GM12878 (cell line): ENCODE measurements around the gene EHD2. TPM values are rescaled to one million over a fixed set of nuclear protein-coding genes. Genes with fewer than 3 reads are reported as not detected.

Experiments used
- ATAC-seq: fragments of 200-7000 bp; cut with Tn5 transposase; 3 replicates; pipeline ENCODE4 v1.9.1; 2020; ENCODE audit warnings: mild to moderate bottlenecking, moderate library complexity
- BruUV-seq: library from RNA; stranded (reverse); fragments of 400-500 nt; replicated peaks from 2 replicates; lab custom pipeline; 2021; lab: Mats Ljungman, UMichigan
- CTCF ChIA-PET: fragments of 300-600 bp; sonication (Branson Sonifier 250); formaldehyde crosslinking; extraction: SDS; loops from one replicate; lab custom pipeline; 2021; ENCODE audit warnings: inconsistent platforms; lab: Yijun Ruan, JAX
- POLR2A ChIA-PET: fragments of 350-600 bp; formaldehyde crosslinking; extraction: SDS; loops from one replicate; lab custom pipeline; 2021; ENCODE audit warnings: inconsistent platforms; lab: Charles Lee
- RAD21 ChIA-PET: fragments of 300-600 bp; sonication (Branson Sonifier 250); formaldehyde crosslinking; loops from one replicate; lab custom pipeline; 2023; ENCODE audit warnings: antibody characterized with exemption; ENCODE audit not compliant: unreplicated experiment; lab: Charles Lee
- SMC1A ChIA-PET: fragments of 300-600 bp; sonication (Branson Sonifier 250); formaldehyde crosslinking; loops from one replicate; lab custom pipeline; 2023; ENCODE audit not compliant: unreplicated experiment, uncharacterized antibody; lab: Charles Lee
- DNase-seq: peaks from one replicate; pipeline ENCODE4 v3.0.0-alpha.2; 2011; ENCODE audit warnings: low read depth, low spot score
- FAIRE-seq: peaks from 3 replicates; lab custom pipeline; 2011; peaks lifted over from hg19 to GRCh38; lab: Jason Lieb, UNC
- H2AFZ ChIP-seq: 2 replicates; pipeline ENCODE4 v1.6.0; 2011; ENCODE audit warnings: low read depth, low read length, control low read depth; ENCODE audit not compliant: control insufficient read depth
- H3K27ac ChIP-seq: 2 replicates; pipeline ENCODE4 v1.5.1; 2011; ENCODE audit warnings: control low read depth; ENCODE audit not compliant: control insufficient read depth, insufficient read depth
- H3K27me3 ChIP-seq, 2 experiments: replicated peaks in 1 of 2; 2 replicates each; pipeline versions ENCODE4 v1.6.0 to v1.6.1; 2011; ENCODE audit warnings: low read length in 1 of 2; ENCODE audit not compliant: control insufficient read depth in 2 of 2, insufficient read depth in 2 of 2
- H3K36me3 ChIP-seq, 2 experiments: 2 replicates each; pipeline ENCODE4 v1.5.1; 2011; ENCODE audit warnings: low read length in 1 of 2; ENCODE audit not compliant: control insufficient read depth in 2 of 2, insufficient read depth in 2 of 2
- H3K4me1 ChIP-seq: 2 replicates; pipeline ENCODE4 v1.6.1; 2011; ENCODE audit warnings: mild to moderate bottlenecking, low read length, moderate library complexity, mixed read lengths; ENCODE audit not compliant: control insufficient read depth, insufficient read depth
- H3K4me2 ChIP-seq: 2 replicates; pipeline ENCODE4 v1.6.0; 2011; ENCODE audit warnings: control low read depth; ENCODE audit not compliant: control insufficient read depth, insufficient read depth
- H3K4me3 ChIP-seq: fragments of 200-600 bp; sonication (generic); 2 replicates; pipeline ENCODE4 v1.5.1; 2016
- H3K79me2 ChIP-seq: 2 replicates; pipeline ENCODE4 v1.6.0; 2011; ENCODE audit warnings: low read length; ENCODE audit not compliant: control insufficient read depth, insufficient read depth
- H3K9ac ChIP-seq: 2 replicates; pipeline ENCODE4 v1.8.0; 2011; ENCODE audit warnings: low read length, control low read depth, mixed read lengths; ENCODE audit not compliant: control insufficient read depth, insufficient read depth
- H3K9me3 ChIP-seq: replicated peaks from 3 replicates; pipeline ENCODE4 v1.5.1; 2011; ENCODE audit warnings: mild to moderate bottlenecking, low read length; ENCODE audit not compliant: control insufficient read depth, insufficient read depth
- H4K20me1 ChIP-seq: 2 replicates; pipeline ENCODE4 v1.6.0; 2011; ENCODE audit not compliant: control insufficient read depth, insufficient read depth
- CREM ChIP-seq: IDR thresholded peaks from 2 replicates; pipeline ENCODE4 v1.6.1; 2014; ENCODE audit warnings: antibody characterized with exemption, low read depth
- DPF2 ChIP-seq: fragments of 450-650 bp; IDR thresholded peaks from 2 replicates; pipeline ENCODE4 v1.6.1; 2017; ENCODE audit warnings: mild to moderate bottlenecking
- FOS ChIP-seq: IDR thresholded peaks from 3 replicates; pipeline ENCODE4 v1.6.1; 2011; ENCODE audit warnings: borderline replicate concordance; ENCODE audit not compliant: insufficient read length; ENCODE audit errors: extremely low read depth
- FOXM1 ChIP-seq: IDR thresholded peaks from 2 replicates; pipeline ENCODE4 v1.6.1; 2012; ENCODE audit warnings: low read depth, mild to moderate bottlenecking, inconsistent platforms, low read length, moderate library complexity
- IRF4 ChIP-seq: IDR thresholded peaks from 2 replicates; pipeline ENCODE4 v1.6.1; 2011; ENCODE audit warnings: low read depth, low read length
- MAX ChIP-seq: IDR thresholded peaks from 2 replicates; pipeline ENCODE4 v1.6.1; 2012; ENCODE audit warnings: low read depth, low read length, improper control_type of control experiment
- PBX3 ChIP-seq: IDR thresholded peaks from 2 replicates; pipeline ENCODE4 v1.6.1; 2011; ENCODE audit warnings: mild to moderate bottlenecking, low read depth, low read length, moderate library complexity; ENCODE audit not compliant: insufficient replicate concordance
- RAD51 ChIP-seq: fragments of 450-650 bp; IDR thresholded peaks from 2 replicates; pipeline ENCODE4 v1.6.1; 2016; ENCODE audit warnings: moderate library complexity, mild to moderate bottlenecking, inconsistent platforms
- TCF12 ChIP-seq: IDR thresholded peaks from 2 replicates; pipeline ENCODE4 v1.6.1; 2011; ENCODE audit warnings: low read depth, mild to moderate bottlenecking, low read length
- WGBS: methylation state at CpG from one replicate; pipeline ENCODE4 v1.1.6; 2016; ENCODE audit warnings: low lambda C conversion rate; ENCODE audit not compliant: insufficient replicate concordance, insufficient coverage; ENCODE audit errors: missing lambda C conversion rate; 5-methylcytosine and 5-hydroxymethylcytosine counted together
- in situ Hi-C: fragments of 300-500 bp; cut with MboI; formaldehyde crosslinking; loops from 9 replicates; pipeline ENCODE4 v1.14.3; 2018; ENCODE audit warnings: mixed read lengths
- intact Hi-C: fragments of 100-400 bp; cut with micrococcal nuclease; formaldehyde crosslinking; loops from one replicate; pipeline ENCODE4 v1.14.2; 2022; ENCODE audit not compliant: unreplicated experiment
- polyA plus RNA-seq, 11 experiments: library from polyadenylated mRNA; depleted of rRNA in 4 of 11; unstranded in 6 of 11; stranded (reverse) in 5 of 11; fragments of >200 nt; fragmentation: Nextera tagmentation in 4 of 11; fragmentation: Illumina TruSeq in 1 of 11; extraction: Ambion mirVana in 4 of 11; extraction: Trizol in 1 of 11; gene quantifications; 1 replicate in 1 of 11; 2 replicates in 10 of 11; pipeline versions ENCODE4 v1.2.1 to v1.2.3, GENCODE V29; 2011 to 2016; ENCODE audit warnings: inconsistent platforms in 2 of 11, missing spikeins in 2 of 11, low read depth in 1 of 11
- total RNA-seq, 4 experiments: library from RNA; depleted of rRNA in 3 of 4; stranded (reverse); fragments of >200 nt in 3 of 4; fragmentation: Illumina TruSeq in 1 of 4; extraction: Trizol in 1 of 4; gene quantifications; 2 replicates each; pipeline versions ENCODE4 v1.2.1 to v1.2.3, GENCODE V29; 2013 to 2021
- TF ChIP-seq, protein P1 (sequence below): fragments of 450-650 bp; IDR thresholded peaks from 2 replicates; pipeline ENCODE4 v1.6.1; 2016; ENCODE audit warnings: mild to moderate bottlenecking
- TF ChIP-seq, protein P2 (sequence below): fragments of 450-650 bp; conservative IDR thresholded peaks from 2 replicates; pipeline ENCODE4 v1.6.1; 2017; ENCODE audit warnings: mild to moderate bottlenecking, moderate library complexity

The EHD2 gene
- total and polyA plus RNA-seq, 10 of the 15 experiments (the other 5 are each of a cell fraction or from before 2014, with no cell fraction given), result 0.12 to 0.24 (median 0.23) TPM; not detected in 7

DNA sequence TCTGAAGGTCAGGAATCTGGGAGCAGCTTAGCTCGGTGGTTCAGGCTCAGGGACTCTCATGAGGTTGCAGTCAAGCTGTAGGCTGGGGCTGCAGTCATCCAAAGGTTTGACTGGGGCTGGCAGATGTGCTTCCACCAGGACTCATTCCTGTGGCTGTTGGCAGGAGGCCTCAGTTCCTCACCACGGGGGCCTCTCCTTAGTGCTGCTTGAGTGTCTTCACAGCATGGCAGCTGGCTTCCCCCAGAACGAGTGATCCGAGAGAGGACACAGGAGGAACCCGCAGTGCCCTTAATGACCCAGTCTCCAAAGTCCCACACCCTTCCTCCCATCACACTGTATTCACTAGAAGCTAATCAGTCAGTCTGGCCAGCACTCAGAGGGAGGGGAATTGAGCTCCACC, 38.7 kb upstream of the EHD2 start:
- FAIRE-seq, result no peak
- TSS peak; percentile 34 for BruUV-seq
- Histone ChIP-seq H3K27me3 (no peaks in the 10 kb centered on the region), H2AFZ (no peak overlapping the region), H3K36me3 (peaks cover 0 to 10% of the 10 kb centered on the region in 2 experiments; a peak in 3 of 4 replicates), H4K20me1 (no peaks in the 10 kb centered on the region), H3K79me2 (no peaks in the 10 kb centered on the region), H3K4me1 (no peaks in the 10 kb centered on the region), H3K4me3 (no peak overlapping the region), H3K9me3 (no peaks in the 10 kb centered on the region), H3K27ac (no peak overlapping the region), H3K4me2 (no peak overlapping the region), H3K9ac (no peak overlapping the region)
- no peak for DNase-seq
- in situ Hi-C loops (no loop called here), intact Hi-C loops (no loop called here)
- SMC1A ChIA-PET, result interaction anchor here (0.9 kb wide), 1 partner anchor 12 kb away, joined by 3 read pairs; no protein-coding TSS in a partner anchor
- RAD21 ChIA-PET, result interaction anchor here (1.1 kb wide), 1 partner anchor 13 kb away, joined by 3 read pairs; no protein-coding TSS in a partner anchor
- ATAC-seq, result no peak
- WGBS, result 99% methylated on average over 5 of the region's 5 CpGs
- no peak for TF ChIP-seq FOS
- TF ChIP-seq, protein P1, sequence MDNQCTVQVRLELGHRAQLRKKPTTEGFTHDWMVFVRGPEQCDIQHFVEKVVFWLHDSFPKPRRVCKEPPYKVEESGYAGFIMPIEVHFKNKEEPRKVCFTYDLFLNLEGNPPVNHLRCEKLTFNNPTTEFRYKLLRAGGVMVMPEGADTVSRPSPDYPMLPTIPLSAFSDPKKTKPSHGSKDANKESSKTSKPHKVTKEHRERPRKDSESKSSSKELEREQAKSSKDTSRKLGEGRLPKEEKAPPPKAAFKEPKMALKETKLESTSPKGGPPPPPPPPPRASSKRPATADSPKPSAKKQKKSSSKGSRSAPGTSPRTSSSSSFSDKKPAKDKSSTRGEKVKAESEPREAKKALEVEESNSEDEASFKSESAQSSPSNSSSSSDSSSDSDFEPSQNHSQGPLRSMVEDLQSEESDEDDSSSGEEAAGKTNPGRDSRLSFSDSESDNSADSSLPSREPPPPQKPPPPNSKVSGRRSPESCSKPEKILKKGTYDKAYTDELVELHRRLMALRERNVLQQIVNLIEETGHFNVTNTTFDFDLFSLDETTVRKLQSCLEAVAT, result no peak
- TF ChIP-seq MAX, result no peak
- no peak for TF ChIP-seq PBX3
- no peak for TF ChIP-seq RAD51
- TF ChIP-seq TCF12, result no peak
- no peak for TF ChIP-seq IRF4
- TF ChIP-seq FOXM1, result no peak
- TF ChIP-seq, protein P2, sequence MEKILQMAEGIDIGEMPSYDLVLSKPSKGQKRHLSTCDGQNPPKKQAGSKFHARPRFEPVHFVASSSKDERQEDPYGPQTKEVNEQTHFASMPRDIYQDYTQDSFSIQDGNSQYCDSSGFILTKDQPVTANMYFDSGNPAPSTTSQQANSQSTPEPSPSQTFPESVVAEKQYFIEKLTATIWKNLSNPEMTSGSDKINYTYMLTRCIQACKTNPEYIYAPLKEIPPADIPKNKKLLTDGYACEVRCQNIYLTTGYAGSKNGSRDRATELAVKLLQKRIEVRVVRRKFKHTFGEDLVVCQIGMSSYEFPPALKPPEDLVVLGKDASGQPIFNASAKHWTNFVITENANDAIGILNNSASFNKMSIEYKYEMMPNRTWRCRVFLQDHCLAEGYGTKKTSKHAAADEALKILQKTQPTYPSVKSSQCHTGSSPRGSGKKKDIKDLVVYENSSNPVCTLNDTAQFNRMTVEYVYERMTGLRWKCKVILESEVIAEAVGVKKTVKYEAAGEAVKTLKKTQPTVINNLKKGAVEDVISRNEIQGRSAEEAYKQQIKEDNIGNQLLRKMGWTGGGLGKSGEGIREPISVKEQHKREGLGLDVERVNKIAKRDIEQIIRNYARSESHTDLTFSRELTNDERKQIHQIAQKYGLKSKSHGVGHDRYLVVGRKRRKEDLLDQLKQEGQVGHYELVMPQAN, result no peak
- no peak for TF ChIP-seq DPF2
- no peak for TF ChIP-seq CREM
- CTCF ChIA-PET, result interaction anchor here (0.9 to 1.1 kb wide), 2 partner anchors 13 to 33 kb away, joined by 3 to 4 read pairs; no protein-coding TSS in a partner anchor
- POLR2A ChIA-PET, result interaction anchor here (0.5 kb wide), 1 partner anchor 913 kb away, joined by 3 read pairs; no protein-coding TSS in a partner anchor
